SKM-1 (cell line): ENCODE data around the gene MRC2.
A peak's percentile ranks its signal among the peaks of the same experiment; 100 is the strongest.

Experiments
- DNase-seq: peaks from one replicate; lab custom pipeline; 2025; ENCODE audit not compliant: unreplicated experiment; lab: John Stamatoyannopoulos, UW

The MRC2 gene

GRCh38 chr17:62716834-62717588 lies 89.5 kb downstream of the MRC2 start:
- DNase-seq, result no peak

DNA sequence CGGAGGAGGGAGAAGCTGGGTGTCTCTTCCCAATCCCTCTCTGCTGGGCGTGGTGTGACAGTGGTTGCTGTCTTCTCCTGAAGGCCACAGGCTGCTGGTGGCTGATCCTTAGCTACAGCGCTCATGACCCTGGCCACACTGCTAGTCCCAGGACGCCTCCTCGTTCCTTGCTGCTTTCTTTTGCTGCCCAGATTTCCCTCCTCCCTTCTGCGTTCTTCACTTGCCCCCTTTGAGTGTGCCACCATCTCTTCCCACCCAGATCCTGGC lies 90.1 kb downstream of the MRC2 start:
- no peak for DNase-seq

GRCh38 chr17:62717889-62718288 lies 90.4 kb downstream of the MRC2 start:
- DNase-seq, result no peak

DNA sequence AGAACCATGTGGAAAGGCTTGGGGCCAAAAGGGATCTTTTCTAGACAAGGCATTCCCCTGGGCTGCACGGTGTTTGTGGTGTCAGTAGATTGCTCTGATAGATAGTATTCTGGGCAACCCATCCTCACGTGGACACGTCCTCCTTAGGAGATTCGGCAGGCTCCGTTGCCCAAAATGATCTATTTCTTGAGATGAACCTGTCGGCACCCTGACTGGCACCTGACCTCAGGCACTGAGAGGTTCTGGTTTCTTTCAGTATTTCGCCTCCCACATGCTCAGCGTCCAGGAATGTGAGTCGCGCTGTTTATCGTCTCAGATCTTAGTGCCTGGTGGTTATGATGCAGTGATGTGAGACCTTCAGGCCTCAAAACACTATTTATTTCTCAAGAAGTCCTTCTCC lies 91.0 kb downstream of the MRC2 start:
- DNase-seq, result no peak

DNA sequence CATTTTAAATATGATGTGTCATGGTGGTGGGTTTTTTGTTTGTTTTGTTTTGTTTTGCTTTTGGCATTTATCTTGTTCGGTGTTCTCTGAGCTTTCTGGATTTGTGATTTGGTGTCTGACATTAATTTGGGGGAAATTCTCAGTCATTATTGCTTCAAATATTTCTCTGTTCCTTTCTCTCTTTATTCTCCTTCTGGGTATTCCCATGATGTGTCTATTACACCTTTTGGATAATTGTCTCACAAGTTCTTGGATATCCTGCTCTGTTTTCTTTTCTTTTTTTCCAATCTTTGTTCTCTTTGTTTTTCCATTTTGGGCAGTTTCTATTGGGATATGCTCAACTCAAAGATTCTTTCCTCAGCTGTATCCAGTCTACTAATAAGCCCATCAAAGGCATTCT lies 92.1 kb downstream of the MRC2 start:
- DNase-seq, result no peak

DNA sequence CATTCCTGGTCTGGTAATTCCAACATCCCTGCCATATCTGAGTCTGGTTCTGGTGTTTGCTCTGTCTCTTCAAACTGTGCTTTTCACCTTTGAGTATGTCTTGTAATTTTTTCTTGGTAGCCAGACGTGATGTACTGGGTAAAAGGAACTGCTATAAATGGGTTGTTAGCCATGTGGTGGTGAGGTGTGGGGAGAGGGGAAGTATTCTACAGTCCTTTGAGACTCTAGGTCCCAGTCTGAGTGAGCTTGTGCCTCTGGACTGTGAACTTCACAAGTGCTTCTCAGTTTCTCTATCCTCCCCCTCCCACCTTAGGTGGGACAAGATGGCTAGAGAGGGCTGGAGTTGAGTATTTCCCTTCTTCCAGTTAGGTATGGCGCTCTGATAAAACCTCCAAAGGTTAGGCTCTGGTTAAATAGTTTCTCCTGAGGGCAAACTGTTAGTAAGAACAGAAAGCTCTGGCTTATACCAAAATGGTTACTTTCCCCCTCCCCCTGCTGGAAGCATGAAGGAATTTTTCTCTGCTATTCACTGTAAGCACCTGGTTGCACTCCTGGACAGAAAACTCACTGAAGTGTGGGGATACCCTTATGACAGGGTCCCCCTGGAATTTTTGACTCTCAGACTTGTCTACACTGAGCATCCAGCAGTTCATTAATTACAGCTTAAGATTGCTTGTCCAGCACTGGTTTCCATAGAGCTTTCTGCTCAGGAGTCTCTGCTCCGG lies 92.8 kb downstream of the MRC2 start:
- DNase-seq, result no peak

- DNase-seq, result no peak
Observed at GRCh38 chr17:62722625-62723024, 95.2 kb downstream of the MRC2 start.

DNA sequence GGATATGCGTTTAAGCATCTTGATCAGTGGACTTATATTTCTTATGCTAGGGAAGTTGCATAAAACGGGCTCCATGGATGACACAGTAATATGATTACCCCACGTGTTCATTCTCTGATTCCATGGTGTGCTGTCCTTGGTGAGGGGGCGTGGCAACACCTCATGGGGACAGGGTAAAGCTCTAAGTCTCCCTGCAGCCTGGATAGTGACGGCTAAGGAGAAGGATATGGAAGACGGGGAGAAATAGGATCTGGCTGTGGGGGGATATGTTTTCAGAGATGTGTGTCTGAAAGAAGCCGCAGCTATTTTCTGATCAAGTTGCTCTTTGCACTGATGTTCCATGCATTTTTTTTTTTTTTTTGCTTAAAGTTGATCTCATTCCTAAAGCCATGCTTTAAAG lies 96.4 kb downstream of the MRC2 start:
- no peak for DNase-seq

DNA sequence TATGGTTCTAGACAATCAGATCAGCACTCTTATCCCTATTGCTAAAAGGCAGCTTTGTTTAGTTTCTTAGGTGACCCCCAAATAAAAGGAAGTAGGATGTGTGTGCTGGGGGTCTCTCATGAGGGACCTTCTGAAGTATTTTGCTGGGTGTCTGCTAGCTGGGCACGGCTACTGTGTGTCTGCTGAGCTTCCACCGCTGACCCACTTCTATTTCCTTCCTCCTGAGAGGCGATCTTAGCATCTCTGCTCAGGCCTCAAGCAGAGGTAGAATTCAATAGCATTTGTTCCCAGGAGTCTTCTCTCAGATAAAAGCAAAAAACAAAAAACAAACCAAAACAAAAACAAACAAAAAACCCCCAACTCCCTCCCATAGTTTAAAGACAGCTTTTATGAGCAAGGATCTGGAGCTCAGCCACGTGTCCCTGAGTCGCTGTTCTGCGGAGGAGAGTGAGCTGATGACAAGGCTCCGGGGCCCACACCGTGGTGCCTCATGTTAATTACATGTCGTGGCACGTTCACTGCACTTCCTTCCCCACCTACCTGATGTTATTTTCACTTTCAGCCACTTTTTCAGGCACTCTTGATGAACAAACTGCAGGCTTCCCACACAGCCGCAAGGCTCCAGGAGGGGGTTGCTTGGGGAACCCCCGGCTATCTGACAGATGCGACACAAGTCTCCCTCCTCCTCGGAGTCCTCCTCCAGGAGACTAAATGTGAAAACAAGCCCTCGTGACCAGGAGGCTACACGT lies 97.1 kb downstream of the MRC2 start:
- DNase-seq, result no peak

DNA sequence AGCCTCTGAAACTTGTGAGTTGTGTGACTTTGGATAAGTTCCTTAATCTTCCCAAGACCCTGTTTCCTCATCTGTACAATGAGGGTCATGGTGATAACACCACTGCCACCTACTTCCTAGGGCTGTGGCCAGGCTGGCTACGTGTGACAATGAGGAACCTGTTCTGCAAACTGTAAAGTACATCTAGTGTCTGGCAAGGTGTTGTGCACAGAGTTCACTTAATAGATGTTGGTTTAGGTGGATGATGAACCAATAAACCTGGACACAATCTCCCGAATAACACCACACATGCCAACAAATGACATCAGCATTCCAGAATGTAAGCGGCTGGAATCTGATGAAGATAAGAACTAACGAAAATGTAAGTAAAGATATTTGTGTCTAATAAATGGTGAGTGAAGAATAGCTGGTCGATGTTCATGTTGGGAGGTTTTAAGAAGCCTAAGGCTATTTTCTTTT lies 98.3 kb downstream of the MRC2 start:
- DNase-seq, result peak; percentile 13

DNA sequence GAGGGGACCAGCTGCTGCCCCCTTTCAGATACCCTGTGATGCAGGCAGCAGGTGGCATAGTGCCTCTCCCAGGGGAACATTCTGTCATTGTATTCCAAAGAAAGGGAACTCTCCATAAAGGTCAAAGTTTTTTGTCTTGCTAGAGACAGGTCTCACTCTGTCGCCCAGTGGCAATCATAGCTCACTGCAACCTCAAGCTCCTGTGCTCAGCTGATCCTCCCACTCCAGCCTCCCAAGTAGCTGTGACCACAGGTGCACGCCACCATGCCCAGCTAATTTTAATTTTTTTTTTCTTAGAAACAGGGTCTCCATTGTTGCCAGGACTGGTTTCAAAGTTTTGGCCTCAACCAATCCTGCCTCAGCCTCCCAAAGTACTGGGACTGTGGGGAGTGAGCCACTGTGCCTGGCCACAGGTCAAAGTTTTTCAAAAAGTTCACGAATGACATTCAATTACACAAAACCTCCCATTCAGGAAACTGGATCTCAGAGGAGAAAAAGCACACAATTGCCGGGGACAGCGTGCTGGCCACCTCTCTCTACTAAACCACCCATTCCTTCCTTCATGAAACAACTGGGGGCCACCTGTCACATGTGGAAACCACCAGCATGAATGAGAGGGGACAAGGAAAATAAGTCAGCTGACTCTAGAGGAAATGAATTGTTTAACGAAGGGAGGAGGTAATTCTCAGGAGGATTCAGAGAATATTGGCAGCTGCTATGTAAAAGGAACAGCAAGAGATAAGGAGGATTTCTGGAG lies 100.6 kb downstream of the MRC2 start:
- no peak for DNase-seq

GRCh38 chr17:62732125-62732524 lies 104.7 kb downstream of the MRC2 start:
- no peak for DNase-seq

DNA sequence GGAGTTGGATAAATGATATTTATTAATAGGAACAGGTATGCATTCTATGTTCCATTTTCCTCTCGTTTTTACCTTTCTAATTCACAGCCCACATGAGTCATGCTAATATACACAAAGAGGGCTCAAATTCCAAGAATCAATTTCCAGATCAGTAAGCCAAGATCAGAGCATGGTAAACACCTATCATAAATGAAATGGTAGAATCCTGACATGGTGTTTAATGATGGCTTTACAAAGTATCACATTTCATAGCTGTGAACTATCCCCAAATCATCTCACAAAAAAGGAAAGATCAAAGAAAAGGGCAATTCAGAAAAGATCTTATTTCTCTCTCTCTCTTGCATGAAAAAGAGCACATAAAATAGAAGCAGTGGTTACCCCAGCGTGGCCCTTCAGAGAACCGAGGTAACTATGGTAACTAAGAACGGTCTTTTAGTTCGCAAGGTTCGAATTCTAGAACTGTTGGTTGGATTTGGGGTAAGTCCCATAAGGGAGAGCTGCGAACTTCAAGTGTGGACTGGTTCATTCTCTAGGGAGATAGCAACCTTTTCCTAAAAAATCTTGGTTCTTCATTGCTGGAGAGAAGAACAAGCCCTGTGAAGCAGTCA lies 107.7 kb downstream of the MRC2 start:
- DNase-seq, result no peak

- DNase-seq, result no peak
Observed at GRCh38 chr17:62737513-62737912, 110.0 kb downstream of the MRC2 start.

DNA sequence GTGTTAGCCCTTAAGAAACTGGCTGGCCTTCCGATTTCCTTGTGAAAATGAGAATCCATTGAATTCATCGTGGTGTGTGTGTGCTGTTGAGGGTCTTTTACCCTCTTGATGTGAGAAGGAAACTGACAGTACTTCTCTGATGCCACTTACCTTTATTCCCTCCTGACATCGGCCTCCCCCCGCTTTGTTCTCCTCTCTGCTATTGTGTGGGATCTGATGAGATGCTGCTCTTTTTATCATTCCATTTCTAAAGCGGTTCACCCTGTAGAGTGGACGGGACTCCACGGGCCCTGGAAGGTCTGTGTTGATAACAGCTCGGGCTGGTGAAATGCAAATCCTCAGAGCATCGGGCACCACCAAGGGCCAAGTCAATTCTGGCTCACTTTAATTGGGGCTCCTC lies 110.8 kb downstream of the MRC2 start:
- DNase-seq, result no peak

- no peak for DNase-seq
Observed at GRCh38 chr17:62739645-62740388, 112.3 kb downstream of the MRC2 start.

DNA sequence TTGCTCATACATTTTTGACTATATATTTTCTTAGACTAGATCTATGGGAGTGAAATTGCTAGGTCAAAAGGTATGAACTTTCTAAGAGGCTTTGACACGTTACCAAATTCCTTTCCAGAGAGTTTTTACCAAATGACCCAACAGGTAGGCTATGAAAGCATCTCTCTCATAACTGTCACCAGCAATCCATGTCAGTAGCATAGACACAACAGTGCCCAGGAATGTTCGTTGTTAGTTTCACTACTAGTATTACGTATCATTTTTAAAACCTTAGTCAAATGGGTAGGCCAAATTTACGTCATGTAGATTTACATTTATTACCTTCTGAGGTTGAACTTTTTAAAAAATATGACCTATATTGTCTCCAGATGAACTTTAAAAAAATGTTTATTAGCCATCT lies 113.8 kb downstream of the MRC2 start:
- no peak for DNase-seq
